Endothelial cell of umbilical vein (primary cell): ENCODE results near the gene FGD5. TPM values are rescaled to one million over a fixed set of nuclear protein-coding genes. Genes with fewer than 3 reads are reported as not detected.

Experiments
- BruUV-seq: library from RNA; stranded (reverse); fragments of 400-500 nt; replicated peaks from 2 replicates; lab custom pipeline; 2021; lab: Mats Ljungman, UMichigan
- CTCF ChIA-PET: fragments of 300-600, 350-600 bp; sonication (Branson Sonifier 250); formaldehyde crosslinking; loops from one replicate; lab custom pipeline; 2021; ENCODE audit warnings: antibody characterized with exemption, inconsistent platforms; lab: Charles Lee
- POLR2A ChIA-PET: fragments of 300-600, 350-600 bp; sonication (Branson Sonifier 250); formaldehyde crosslinking; loops from one replicate; lab custom pipeline; 2021; ENCODE audit warnings: antibody characterized with exemption, inconsistent platforms; lab: Charles Lee
- DNase-seq: peaks from one replicate; pipeline ENCODE4 v3.0.0-alpha.2; 2011; ENCODE audit warnings: low read depth, low spot score
- FAIRE-seq: peaks from 2 replicates; lab custom pipeline; 2011; peaks lifted over from hg19 to GRCh38; lab: Jason Lieb, UNC
- H2AFZ ChIP-seq: 2 replicates; pipeline ENCODE4 v1.6.0; 2012; ENCODE audit warnings: low read depth, low read length, control low read depth, inconsistent platforms
- H3K27ac ChIP-seq: 2 replicates; pipeline ENCODE4 v1.5.1; 2011; ENCODE audit warnings: low read depth, mild to moderate bottlenecking, control low read depth, low read length, moderate library complexity; ENCODE audit not compliant: insufficient read depth
- H3K27me3 ChIP-seq, 2 experiments: 2 replicates each; pipeline versions ENCODE4 v1.6.0 to v1.6.1; 2011; ENCODE audit warnings: low read length in 2 of 2, mixed read lengths in 1 of 2; ENCODE audit not compliant: control insufficient read depth in 2 of 2, insufficient read depth in 2 of 2
- H3K36me3 ChIP-seq, 2 experiments: 2 replicates in 1 of 2; 3 replicates in 1 of 2; pipeline ENCODE4 v1.5.1; 2011; ENCODE audit warnings: low read length in 2 of 2, mild to moderate bottlenecking in 1 of 2, moderate library complexity in 1 of 2; ENCODE audit not compliant: control insufficient read depth in 2 of 2, insufficient read depth in 2 of 2; ENCODE audit errors: extremely low read depth in 1 of 2
- H3K4me1 ChIP-seq: 3 replicates; pipeline ENCODE4 v1.5.1; 2011; ENCODE audit warnings: mild to moderate bottlenecking, low read length; ENCODE audit not compliant: control insufficient read depth, insufficient read depth; ENCODE audit errors: extremely low read depth
- H3K4me2 ChIP-seq: 2 replicates; pipeline ENCODE4 v1.6.1; 2011; ENCODE audit warnings: low read length, control low read depth, mixed read lengths; ENCODE audit not compliant: insufficient read depth
- H3K4me3 ChIP-seq, 3 experiments: fragments of 200-600 bp in 1 of 3; sonication (generic), shearing (Covaris generic) in 1 of 3; replicated peaks in 1 of 3; 2 replicates each; pipeline ENCODE4 v1.5.1; 2011 to 2016; ENCODE audit warnings: control low read depth in 3 of 3, low read length in 3 of 3, mild to moderate bottlenecking in 2 of 3, inconsistent platforms in 1 of 3, low read depth in 1 of 3, moderate library complexity in 1 of 3; ENCODE audit not compliant: insufficient read depth in 1 of 3
- H3K79me2 ChIP-seq: 2 replicates; pipeline ENCODE4 v1.6.0; 2012; ENCODE audit warnings: low read length, inconsistent platforms; ENCODE audit not compliant: control insufficient read depth, insufficient read depth
- H3K9ac ChIP-seq: replicated peaks from 2 replicates; pipeline ENCODE3; 2011; ENCODE audit warnings: low read length, control low read depth; ENCODE audit not compliant: insufficient read depth; ENCODE audit errors: extremely low read depth
- H3K9me1 ChIP-seq: replicated peaks from 3 replicates; pipeline ENCODE4 v1.6.0; 2011; ENCODE audit warnings: mild to moderate bottlenecking, low read length; ENCODE audit not compliant: control insufficient read depth, insufficient read depth; ENCODE audit errors: extremely low read depth
- H3K9me3 ChIP-seq: replicated peaks from 2 replicates; pipeline ENCODE4 v1.5.1; 2012; ENCODE audit warnings: low read length, inconsistent platforms; ENCODE audit not compliant: control insufficient read depth, insufficient read depth
- H4K20me1 ChIP-seq: replicated peaks from 2 replicates; pipeline ENCODE3; 2011; ENCODE audit warnings: mild to moderate bottlenecking, low read length; ENCODE audit not compliant: control insufficient read depth, insufficient read depth; ENCODE audit errors: extremely low read depth
- CTCF ChIP-seq, 2 donors: IDR thresholded peaks; 1 replicate in 1 of 2; 2 replicates in 1 of 2; pipeline ENCODE4 v1.5.1; 2011; ENCODE audit warnings: low read length in 2 of 2, mild to moderate bottlenecking in 2 of 2, moderate library complexity in 2 of 2, control low read depth in 1 of 2, inconsistent platforms in 1 of 2, low read depth in 1 of 2; ENCODE audit not compliant: insufficient read depth in 1 of 2; ENCODE audit errors: extremely low read depth in 1 of 2
- EZH2 ChIP-seq: IDR thresholded peaks from 2 replicates; pipeline ENCODE4 v1.6.1; 2012; ENCODE audit warnings: borderline replicate concordance, low read depth, mild to moderate bottlenecking, moderate library complexity, low read length, inconsistent platforms; ENCODE audit not compliant: severe bottlenecking
- FOS ChIP-seq: IDR thresholded peaks from 2 replicates; pipeline ENCODE4 v1.6.1; 2011; ENCODE audit warnings: mild to moderate bottlenecking, low read length, moderate library complexity, borderline replicate concordance; ENCODE audit not compliant: insufficient read depth
- GATA2 ChIP-seq: IDR thresholded peaks from 2 replicates; pipeline ENCODE4 v1.7.0; 2011; ENCODE audit warnings: low read depth, mild to moderate bottlenecking, moderate library complexity, mixed read lengths, low read length; ENCODE audit not compliant: insufficient read length, insufficient read depth
- JUN ChIP-seq: IDR thresholded peaks from 2 replicates; pipeline ENCODE4 v1.6.1; 2011; ENCODE audit warnings: borderline replicate concordance, low read depth; ENCODE audit not compliant: insufficient read length, insufficient read depth
- MAX ChIP-seq: IDR thresholded peaks from 2 replicates; pipeline ENCODE4 v1.6.1; 2011; ENCODE audit not compliant: insufficient read depth, insufficient read length
- MYC ChIP-seq: IDR thresholded peaks from one replicate; pipeline ENCODE4 v1.6.1; 2011; ENCODE audit warnings: mild to moderate bottlenecking, low read depth, low read length
- POLR2A ChIP-seq: IDR thresholded peaks from 2 replicates; pipeline ENCODE4 v1.6.1; 2012; ENCODE audit warnings: low read depth, mild to moderate bottlenecking, control low read depth, low read length
- POLR2AphosphoS5 ChIP-seq: IDR thresholded peaks from 2 replicates; pipeline ENCODE4 v1.6.1; 2012; ENCODE audit warnings: low read depth, mild to moderate bottlenecking, control low read depth, low read length, moderate library complexity; ENCODE audit not compliant: insufficient read depth
- dilution Hi-C: fragments of 300-500 bp; cut with MboI; formaldehyde crosslinking; loops from one replicate; pipeline ENCODE4 v1.15.0; 2019; ENCODE audit warnings: low sequenced_read_pairs; ENCODE audit not compliant: extremely low pct_ligation_motif_present
- intact Hi-C: fragments of 100-400 bp; cut with micrococcal nuclease; formaldehyde crosslinking; loops from one replicate; pipeline ENCODE4 v1.10.0; 2022
- polyA plus RNA-seq, 4 experiments: library from polyadenylated mRNA; depleted of rRNA in 3 of 4; stranded (reverse) in 3 of 4; unstranded in 1 of 4; fragments of >200 nt; gene quantifications; 2 replicates each; pipeline versions ENCODE4 v1.2.1 to v1.2.3, GENCODE V29; 2011 to 2012; ENCODE audit warnings: missing spikeins in 1 of 4
- total RNA-seq: library from RNA; stranded (reverse); gene quantifications from 2 replicates; pipeline ENCODE4 v1.2.3, GENCODE V29; 2021

FGD5 gene
- total and polyA plus RNA-seq, 2 donors (not counting 3 experiments of a cell fraction or from before 2014, with no cell fraction given), result 49.6 to 134 TPM

GRCh38 chr3:14897266-14897665 lies 78.5 kb downstream of the FGD5 start:
- CTCF ChIA-PET, result interaction anchor here (1.2 kb wide), 2 partner anchors 104 to 117 kb away, joined by 3 read pairs; no protein-coding TSS in a partner anchor
- FAIRE-seq, result no peak

More at GRCh38 chr3:14897266-14897665, 78.5 kb downstream of the FGD5 start:
- Histone ChIP-seq H3K27me3 (no peaks in the 10 kb centered on the region), H3K9me3 (no peaks in the 10 kb centered on the region), H4K20me1 (peaks cover 3% of the 10 kb centered on the region), H3K79me2 (peaks cover 14% of the 10 kb centered on the region), H3K9me1 (no peaks in the 10 kb centered on the region), H3K9ac (no peak overlapping the region), H3K36me3 (peaks cover 14 to 48% of the 10 kb centered on the region in 2 experiments), H2AFZ (no peak overlapping the region), H3K4me3 (no peak overlapping the region), H3K4me1 (no peaks in the 10 kb centered on the region), H3K27ac (no peak overlapping the region), H3K4me2 (no peak overlapping the region)
- POLR2A ChIA-PET, result no interaction called here
- dilution Hi-C loops (no loop called here), intact Hi-C loops (no loop called here)
- BruUV-seq, result no TSS peak
- DNase-seq, result no peak
- TF ChIP-seq FOS (no peak), POLR2A (no peak), MAX (no peak), GATA2 (no peak), EZH2 (no peak), JUN (no peak), MYC (no peak), POLR2AphosphoS5 (no peak), CTCF (IDR thresholded peaks at IDR 0.05; ENCODE audit: extremely low read depth in 1 of 2, insufficient read depth in 1 of 2, low read depth in 1 of 2, low read length in 2 of 2) (no peak)
